KBM-7 (cell line): ENCODE results near the gene MRPL36.

Experiments used
- DNase-seq: peaks from one replicate; pipeline ENCODE4 v3.0.0-alpha.2; 2015
- in situ Hi-C: fragments of 300-500 bp; cut with MboI; formaldehyde crosslinking; loops from 2 replicates; pipeline ENCODE4 v1.14.3; 2020; ENCODE audit warnings: low sequenced_read_pairs, low pct_unique_long_range_greater_than_20kb, mixed read lengths

MRPL36 gene

DNA sequence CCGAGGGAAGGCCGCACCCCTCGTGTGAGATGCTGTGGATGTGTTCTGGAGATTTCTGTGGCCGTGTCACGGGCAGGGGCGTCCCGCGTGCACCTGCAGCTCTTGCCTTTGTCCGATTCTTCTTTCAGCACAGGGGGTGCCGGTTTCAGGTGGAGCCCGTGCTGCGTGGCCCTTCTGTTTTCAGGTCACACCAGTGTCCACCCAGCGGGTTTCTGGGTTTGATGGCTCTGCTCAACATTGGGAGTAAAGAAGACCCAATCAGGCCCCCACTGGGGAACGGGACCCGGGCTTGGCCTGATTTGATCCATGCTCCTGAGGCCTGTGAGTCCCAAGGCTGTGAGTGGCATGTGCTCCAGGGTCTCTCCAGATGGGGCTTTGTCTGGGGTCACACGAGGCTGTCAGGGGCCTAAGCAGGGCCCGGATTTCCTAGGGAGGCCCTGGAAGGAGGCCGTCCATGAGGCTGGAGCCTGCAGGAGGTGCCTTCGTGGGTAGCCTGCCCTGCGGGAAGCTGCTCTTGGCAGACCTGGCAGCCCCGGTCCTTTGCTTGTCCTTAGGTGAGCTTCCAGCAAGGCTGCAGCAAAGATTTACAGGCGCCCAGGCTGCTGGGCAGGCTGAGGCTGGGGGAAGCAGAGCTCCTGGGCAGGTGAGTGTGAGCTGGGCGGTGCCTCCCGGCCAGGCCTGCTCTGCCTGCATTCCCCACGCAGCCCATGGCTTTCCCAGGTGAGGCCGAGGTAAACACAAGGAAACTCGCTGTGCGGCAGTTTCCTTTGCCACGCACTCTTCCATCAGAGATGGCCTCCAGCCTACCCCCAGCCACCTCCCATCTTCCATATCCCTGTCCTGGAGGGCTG lies 12.8 kb downstream of the MRPL36 start:
- in situ Hi-C loops, result no loop called here
- DNase-seq, result no peak

- in situ Hi-C loops, result no loop called here
- no peak for DNase-seq
These were observed 13.7 kb downstream of the MRPL36 start for GRCh38 chr5:1785984-1786383.

GRCh38 chr5:1785062-1785461 lies 14.6 kb downstream of the MRPL36 start:
- in situ Hi-C loops, result no loop called here
- no peak for DNase-seq

GRCh38 chr5:1784197-1785050 lies 15.2 kb downstream of the MRPL36 start:
- in situ Hi-C loops, result no loop called here
- DNase-seq, result no peak

GRCh38 chr5:1783216-1783554 lies 16.5 kb downstream of the MRPL36 start:
- no peak for DNase-seq
- in situ Hi-C loops, result no loop called here

DNA sequence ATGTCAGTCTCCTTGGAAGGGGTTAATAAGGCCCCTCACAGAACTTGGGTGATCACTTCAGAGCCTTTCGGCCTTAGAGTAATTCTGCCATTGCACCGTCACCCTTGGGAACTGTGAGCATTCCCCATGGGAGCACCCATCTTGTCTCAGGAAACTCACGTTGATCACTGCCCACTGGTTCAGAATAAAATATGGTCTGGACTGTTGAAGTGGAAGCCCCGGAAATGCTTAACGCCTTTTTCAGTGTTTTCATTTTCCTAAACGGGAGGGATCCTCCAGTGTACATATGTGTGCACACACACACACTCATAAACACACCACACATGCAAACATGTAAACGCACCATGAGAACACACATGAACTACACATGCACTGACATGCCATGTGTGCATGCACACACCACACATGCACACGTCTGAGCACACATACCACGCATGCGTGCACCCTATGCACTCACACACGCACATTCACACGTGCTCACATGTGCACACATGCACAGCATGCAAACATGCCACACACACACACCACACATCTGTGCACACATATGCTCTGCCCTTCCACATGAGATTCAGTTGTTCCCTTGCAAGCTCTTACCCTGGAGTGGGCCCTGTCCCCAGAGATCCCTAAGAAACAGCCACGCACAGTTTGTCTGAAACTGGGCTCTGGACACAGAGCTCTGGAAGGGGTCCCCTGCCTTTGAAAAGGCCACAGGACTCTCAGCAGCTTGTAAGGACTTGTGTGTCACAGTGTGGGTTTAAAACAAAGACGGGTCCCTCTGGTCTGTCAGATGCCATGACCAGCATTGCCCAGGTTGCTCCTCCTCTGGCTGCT lies 17.0 kb downstream of the MRPL36 start:
- in situ Hi-C loops, result no loop called here
- no peak for DNase-seq

GRCh38 chr5:1781726-1782384 lies 17.8 kb downstream of the MRPL36 start:
- DNase-seq, result no peak
- in situ Hi-C loops, result no loop called here

- in situ Hi-C loops, result no loop called here
These were observed 18.5 kb downstream of the MRPL36 start for GRCh38 chr5:1781107-1781506.

GRCh38 chr5:1780614-1780930 lies 19.1 kb downstream of the MRPL36 start:
- no peak for DNase-seq
- in situ Hi-C loops, result no loop called here

More at GRCh38 chr5:1781107-1781506, 18.5 kb downstream of the MRPL36 start:
- no peak for DNase-seq

DNA sequence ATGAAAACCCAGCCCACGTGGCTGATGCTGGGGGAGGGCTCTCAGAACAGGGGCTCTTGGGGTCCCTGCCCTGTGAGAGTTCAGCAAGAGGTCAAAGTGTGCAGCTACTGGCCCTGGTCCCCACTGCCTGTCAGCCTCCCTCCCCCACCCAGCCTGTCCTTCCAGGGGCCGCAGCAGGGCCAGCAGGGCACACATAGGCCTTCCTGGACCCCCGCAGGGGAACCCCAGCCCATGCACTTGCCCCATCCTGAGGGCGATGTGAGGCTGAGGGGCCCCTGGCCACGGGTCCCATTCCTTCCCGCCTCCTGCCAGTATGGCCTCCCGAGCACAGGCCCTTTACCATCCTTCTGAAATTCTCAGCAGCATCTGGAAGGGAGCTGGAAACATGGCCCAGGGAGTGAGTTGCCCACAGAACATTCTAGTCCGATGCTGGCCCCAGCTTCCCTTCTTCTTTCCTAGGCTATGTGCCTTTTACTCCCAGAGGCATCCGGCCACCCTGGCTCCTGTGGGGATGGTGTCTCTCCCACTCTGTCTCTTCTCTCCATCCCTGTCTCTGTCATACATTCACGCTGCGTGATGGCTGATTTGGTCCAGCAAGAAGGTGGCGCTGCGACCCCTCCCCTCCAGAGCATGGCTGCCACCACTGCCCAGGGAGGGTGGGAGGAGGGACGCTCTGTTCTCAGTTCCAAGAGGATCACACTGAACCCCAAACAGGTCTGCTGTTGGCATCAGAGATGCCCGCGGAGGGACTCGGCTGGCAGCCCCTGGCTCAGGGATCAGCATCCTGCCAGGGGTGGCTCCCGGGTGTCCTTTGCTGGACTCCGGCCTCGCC lies 19.6 kb downstream of the MRPL36 start:
- no peak for DNase-seq
- in situ Hi-C loops, result no loop called here

- in situ Hi-C loops, result no loop called here
- no peak for DNase-seq
These were observed 20.5 kb downstream of the MRPL36 start for GRCh38 chr5:1779021-1779680.

- in situ Hi-C loops, result no loop called here
- no peak for DNase-seq
These were observed 21.3 kb downstream of the MRPL36 start for GRCh38 chr5:1778138-1779020.

DNA sequence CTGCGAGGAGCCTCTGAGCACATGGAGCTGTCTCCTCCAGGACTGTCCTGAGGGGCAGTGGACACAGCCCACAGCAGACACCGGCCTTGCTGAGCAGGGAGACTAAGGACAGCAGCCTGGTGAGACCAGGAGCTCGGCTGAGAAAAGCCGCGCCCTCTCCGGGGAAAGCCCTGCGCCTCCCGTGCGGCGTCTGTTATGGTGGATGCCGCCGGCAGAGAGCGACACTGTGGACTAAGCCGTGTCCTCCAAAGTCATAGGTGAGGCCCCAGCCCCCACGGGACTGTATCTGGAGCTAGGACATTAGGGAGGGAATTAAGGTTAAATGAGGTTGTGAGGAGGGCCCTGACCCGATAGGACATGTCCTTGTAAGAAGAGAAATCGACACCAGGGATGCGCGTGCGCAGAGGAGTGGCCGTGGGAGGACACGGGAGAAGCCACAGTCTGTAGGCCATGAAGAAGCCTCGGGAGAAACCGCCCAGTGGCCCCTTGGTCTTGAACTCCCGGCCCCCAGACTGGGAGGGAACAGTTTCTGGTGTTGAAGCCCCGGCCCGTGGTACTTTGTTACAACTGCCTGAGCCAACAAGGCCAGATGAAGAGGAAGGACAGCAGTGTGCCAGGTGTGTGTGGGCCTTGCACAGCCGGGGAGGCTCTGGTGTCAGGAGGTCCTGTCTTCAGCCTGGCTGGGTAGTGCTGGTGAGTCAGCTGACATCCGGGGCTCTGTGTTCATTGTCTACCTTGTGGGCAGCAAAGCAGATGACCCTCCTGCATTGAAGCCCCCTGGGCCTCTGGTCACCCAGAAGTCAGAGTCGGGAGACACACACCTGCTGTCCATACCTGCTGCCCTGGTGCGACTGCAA lies 22.1 kb downstream of the MRPL36 start:
- in situ Hi-C loops, result no loop called here
- no peak for DNase-seq

DNA sequence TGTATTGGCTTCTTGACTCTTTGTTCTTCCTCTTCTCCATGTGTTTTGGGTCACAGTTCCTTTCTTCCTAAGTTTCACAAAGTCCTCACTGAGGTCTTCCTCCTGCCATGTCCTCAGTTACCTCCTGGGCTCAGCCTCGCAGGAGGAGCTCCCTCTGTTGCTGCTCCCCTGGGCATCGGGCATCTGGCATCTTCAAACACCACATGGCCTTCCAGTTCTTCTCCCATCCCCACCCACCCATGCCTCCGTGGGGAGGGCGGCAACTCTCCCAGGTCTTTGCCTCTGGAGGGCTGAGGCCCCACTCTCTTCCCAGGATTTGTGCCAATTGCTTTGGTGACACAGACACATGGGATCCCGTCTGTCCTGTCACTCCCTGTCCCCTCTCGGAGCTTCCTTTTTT lies 22.8 kb downstream of the MRPL36 start:
- no peak for DNase-seq
- in situ Hi-C loops, result no loop called here

DNA sequence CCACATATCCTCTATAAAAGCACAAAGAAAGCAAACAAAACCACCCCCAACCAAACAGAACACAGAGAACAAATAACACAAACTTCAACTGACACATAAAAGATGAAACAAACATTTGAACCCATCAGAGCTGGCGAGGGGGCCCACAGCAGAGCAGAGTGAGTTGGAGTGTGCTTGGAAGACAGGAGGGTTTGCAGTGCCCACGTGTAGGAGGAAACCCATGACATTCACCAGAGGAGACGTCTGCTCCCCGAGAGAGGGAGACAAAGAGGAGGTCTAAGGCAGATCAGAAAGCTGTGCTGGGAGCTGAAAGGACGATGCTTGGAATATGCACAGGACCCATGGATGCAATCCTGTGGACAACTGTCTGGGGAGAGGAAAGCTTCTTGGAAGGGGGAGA lies 27.0 kb downstream of the MRPL36 start:
- DNase-seq, result peak; percentile 33
- in situ Hi-C loops, result no loop called here
